CD14-positive monocyte (primary cell): ENCODE measurements around the gene USP43. TPM values are rescaled to one million over a fixed set of nuclear protein-coding genes. Genes with fewer than 3 reads are reported as not detected.

Experiments used
- DNase-seq, 3 donors: peaks; one replicate each; pipeline ENCODE4 v3.0.0-alpha.2; 2011 to 2022
- H2AFZ ChIP-seq: 2 replicates; pipeline ENCODE4 v1.6.0; 2012; ENCODE audit warnings: mild to moderate bottlenecking, low read depth, low read length, inconsistent platforms; ENCODE audit not compliant: insufficient read depth, poor library complexity, severe bottlenecking
- H3K27ac ChIP-seq, 2 donors: 1 replicate in 1 of 2; 2 replicates in 1 of 2; pipeline ENCODE4 v1.5.1; 2012 to 2013; ENCODE audit warnings: low read length in 2 of 2, control low read depth in 1 of 2, inconsistent platforms in 1 of 2, low read depth in 1 of 2, mild to moderate bottlenecking in 1 of 2
- H3K27me3 ChIP-seq, 2 donors: one replicate each; pipeline versions ENCODE4 v1.6.0 to v1.6.1; 2011 to 2013; ENCODE audit warnings: low read length in 2 of 2; ENCODE audit not compliant: control insufficient read depth in 2 of 2, insufficient read depth in 2 of 2
- H3K36me3 ChIP-seq, 2 donors: replicated peaks in 1 of 2; 1 replicate in 1 of 2; 2 replicates in 1 of 2; pipeline versions ENCODE4 v1.5.1 to v1.6.1; 2012 to 2013; ENCODE audit warnings: low read length in 2 of 2, control low read depth in 1 of 2, inconsistent platforms in 1 of 2, mild to moderate bottlenecking in 1 of 2; ENCODE audit not compliant: insufficient read depth in 2 of 2, control insufficient read depth in 1 of 2
- H3K4me1 ChIP-seq, 2 donors: 1 replicate in 1 of 2; 2 replicates in 1 of 2; pipeline versions ENCODE4 v1.5.1 to v1.6.1; 2012 to 2013; ENCODE audit warnings: low read length in 2 of 2, control low read depth in 1 of 2, inconsistent platforms in 1 of 2, mild to moderate bottlenecking in 1 of 2, moderate library complexity in 1 of 2; ENCODE audit not compliant: insufficient read depth in 2 of 2, control insufficient read depth in 1 of 2
- H3K4me2 ChIP-seq: replicated peaks from 2 replicates; pipeline ENCODE3; 2012; ENCODE audit warnings: low read length, moderate library complexity, mild to moderate bottlenecking; ENCODE audit not compliant: poor library complexity, severe bottlenecking; ENCODE audit errors: extremely low read depth
- H3K4me3 ChIP-seq, 3 experiments: fragments of 200-600 bp in 1 of 3; sonication (generic) in 1 of 3; replicated peaks in 1 of 3; 1 replicate in 2 of 3; 2 replicates in 1 of 3; pipeline ENCODE4 v1.5.1; 2011 to 2013; ENCODE audit warnings: low read length in 3 of 3, mild to moderate bottlenecking in 3 of 3, control low read depth in 2 of 3, low read depth in 2 of 3, inconsistent platforms in 1 of 3, moderate library complexity in 1 of 3
- H3K79me2 ChIP-seq: 2 replicates; pipeline ENCODE4 v1.6.0; 2012; ENCODE audit warnings: mild to moderate bottlenecking, control low read depth, inconsistent platforms, low read length, moderate library complexity; ENCODE audit not compliant: insufficient read depth
- H3K9ac ChIP-seq: 2 replicates; pipeline ENCODE4 v1.6.0; 2017; ENCODE audit warnings: low read length, mild to moderate bottlenecking; ENCODE audit not compliant: insufficient read depth, poor library complexity, severe bottlenecking
- H3K9me3 ChIP-seq, 2 donors: replicated peaks in 1 of 2; 1 replicate in 1 of 2; 2 replicates in 1 of 2; pipeline versions ENCODE4 v1.5.1 to v1.6.1; 2012 to 2013; ENCODE audit warnings: low read length in 2 of 2, control low read depth in 1 of 2; ENCODE audit not compliant: control insufficient read depth in 1 of 2, insufficient read depth in 1 of 2
- H4K20me1 ChIP-seq: 2 replicates; pipeline ENCODE4 v1.6.0; 2012; ENCODE audit warnings: mild to moderate bottlenecking, low read length, control low read depth, moderate library complexity; ENCODE audit not compliant: insufficient read depth
- H3K27ac Mint-ChIP-seq, 7 donors: one replicate each; pipeline ENCODE4 v1.8.0; 2020; ENCODE audit warnings: mild to moderate bottlenecking in 7 of 7, mixed read lengths in 7 of 7, moderate library complexity in 6 of 7, inconsistent platforms in 2 of 7
- H3K27me3 Mint-ChIP-seq, 3 donors: one replicate each; pipeline ENCODE4 v1.8.0; 2021 to 2022; ENCODE audit warnings: low read depth in 3 of 3, mild to moderate bottlenecking in 3 of 3, mixed read lengths in 3 of 3, moderate library complexity in 3 of 3, inconsistent platforms in 1 of 3
- H3K36me3 Mint-ChIP-seq, 2 donors: one replicate each; pipeline ENCODE4 v1.8.0; 2020; ENCODE audit warnings: mixed read lengths in 2 of 2, inconsistent platforms in 1 of 2, mild to moderate bottlenecking in 1 of 2
- H3K4me1 Mint-ChIP-seq: one replicate; pipeline ENCODE4 v1.8.0; 2020; ENCODE audit warnings: mild to moderate bottlenecking, mixed read lengths
- H3K4me3 Mint-ChIP-seq, 2 donors: one replicate each; pipeline ENCODE4 v1.8.0; 2020; ENCODE audit warnings: mild to moderate bottlenecking in 2 of 2, mixed read lengths in 2 of 2, moderate library complexity in 1 of 2
- H3K9me3 Mint-ChIP-seq, 7 donors: one replicate each; pipeline ENCODE4 v1.8.0; 2020 to 2022; ENCODE audit warnings: mixed read lengths in 7 of 7, mild to moderate bottlenecking in 6 of 7, moderate library complexity in 6 of 7, inconsistent platforms in 2 of 7
- WGBS: methylation state at CpG from one replicate; pipeline ENCODE4 v1.1.5; 2013; ENCODE audit warnings: missing lambda C conversion rate; ENCODE audit not compliant: insufficient coverage; 5-methylcytosine and 5-hydroxymethylcytosine counted together
- intact Hi-C, 2 donors: fragments of 100-400 bp; cut with micrococcal nuclease; formaldehyde crosslinking; loops; one replicate each; pipeline versions ENCODE4 v1.15.0 to v1.15.1; 2023
- polyA plus RNA-seq, 3 donors: library from polyadenylated mRNA; depleted of rRNA in 1 of 3; unstranded in 2 of 3; stranded (reverse) in 1 of 3; fragments of 300-500 nt in 2 of 3; fragments of >200 nt in 1 of 3; fragmentation: Illumina TruSeq in 2 of 3; gene quantifications; 1 replicate in 2 of 3; 2 replicates in 1 of 3; pipeline ENCODE4 v1.2.3, GENCODE V29; 2012 to 2021
- TF ChIP-seq, protein P1 (sequence below): fragments of 200-600 bp; IDR thresholded peaks from one replicate; pipeline ENCODE4 v1.8.0; 2022; ENCODE audit warnings: antibody characterized with exemption, mild to moderate bottlenecking

Gene USP43
- polyA plus RNA-seq, 3 donors, result 0.05 to 0.57 TPM; not detected in 1

DNA sequence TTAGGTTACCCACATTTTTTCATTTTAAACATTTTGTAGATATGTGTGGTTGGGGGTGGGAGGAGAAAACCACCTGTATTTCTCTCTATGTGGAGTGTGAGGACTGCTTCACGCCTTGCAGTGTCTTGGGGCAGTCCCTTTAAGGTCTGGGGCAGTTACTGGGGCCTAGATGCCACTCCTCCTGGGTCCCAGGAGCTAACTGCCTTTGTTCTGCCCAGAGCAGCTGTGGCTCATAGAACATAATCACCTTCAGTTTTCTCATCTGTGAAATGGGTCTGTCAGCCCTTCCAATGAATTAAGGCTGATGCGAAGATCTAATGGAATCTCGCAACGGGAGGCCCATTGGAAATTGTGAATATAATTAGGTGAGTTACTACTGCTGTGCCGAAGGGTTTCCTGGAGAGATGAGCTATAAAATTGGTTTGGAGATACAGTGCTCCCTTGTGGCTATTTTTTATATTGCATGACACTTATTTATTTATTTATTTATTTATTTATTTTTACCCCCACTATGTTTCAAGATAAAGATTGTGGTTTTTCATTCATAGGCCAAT lies 123.1 kb downstream of the USP43 start:
- DNase-seq, result peak in 1 of 3 donors; percentile 28
- intact Hi-C loops, result no loop called here
- H4K20me1 ChIP-seq, result no peaks in the 10 kb centered on the region
- no peak overlapping the region for H2AFZ ChIP-seq
- no peak overlapping the region for H3K9ac ChIP-seq
- no peaks in the 10 kb centered on the region for H3K4me1 Mint-ChIP-seq
- no peaks in the 10 kb centered on the region for H3K9me3 Mint-ChIP-seq
- no peak overlapping the region for H3K4me3 Mint-ChIP-seq
- no peaks in the 10 kb centered on the region for H3K36me3 Mint-ChIP-seq
- WGBS, result 35% methylated on average over 3 of the region's 5 CpGs
- TF ChIP-seq, protein P1, sequence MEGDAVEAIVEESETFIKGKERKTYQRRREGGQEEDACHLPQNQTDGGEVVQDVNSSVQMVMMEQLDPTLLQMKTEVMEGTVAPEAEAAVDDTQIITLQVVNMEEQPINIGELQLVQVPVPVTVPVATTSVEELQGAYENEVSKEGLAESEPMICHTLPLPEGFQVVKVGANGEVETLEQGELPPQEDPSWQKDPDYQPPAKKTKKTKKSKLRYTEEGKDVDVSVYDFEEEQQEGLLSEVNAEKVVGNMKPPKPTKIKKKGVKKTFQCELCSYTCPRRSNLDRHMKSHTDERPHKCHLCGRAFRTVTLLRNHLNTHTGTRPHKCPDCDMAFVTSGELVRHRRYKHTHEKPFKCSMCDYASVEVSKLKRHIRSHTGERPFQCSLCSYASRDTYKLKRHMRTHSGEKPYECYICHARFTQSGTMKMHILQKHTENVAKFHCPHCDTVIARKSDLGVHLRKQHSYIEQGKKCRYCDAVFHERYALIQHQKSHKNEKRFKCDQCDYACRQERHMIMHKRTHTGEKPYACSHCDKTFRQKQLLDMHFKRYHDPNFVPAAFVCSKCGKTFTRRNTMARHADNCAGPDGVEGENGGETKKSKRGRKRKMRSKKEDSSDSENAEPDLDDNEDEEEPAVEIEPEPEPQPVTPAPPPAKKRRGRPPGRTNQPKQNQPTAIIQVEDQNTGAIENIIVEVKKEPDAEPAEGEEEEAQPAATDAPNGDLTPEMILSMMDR, result peak; percentile 76
- no peak overlapping the region for H3K4me2 ChIP-seq
- H3K4me1 ChIP-seq, result no peaks in the 10 kb centered on the region
- no peak overlapping the region for H3K4me3 ChIP-seq
- H3K27me3 Mint-ChIP-seq, result peaks cover 9 to 13% (median 13%) of the 10 kb centered on the region in 3 donors
- H3K27ac Mint-ChIP-seq, result no peak overlapping the region
- H3K79me2 ChIP-seq, result no peaks in the 10 kb centered on the region
- no peak overlapping the region for H3K27ac ChIP-seq
- no peaks in the 10 kb centered on the region for H3K36me3 ChIP-seq
- no peaks in the 10 kb centered on the region for H3K9me3 ChIP-seq
- no peaks in the 10 kb centered on the region for H3K27me3 ChIP-seq

DNA sequence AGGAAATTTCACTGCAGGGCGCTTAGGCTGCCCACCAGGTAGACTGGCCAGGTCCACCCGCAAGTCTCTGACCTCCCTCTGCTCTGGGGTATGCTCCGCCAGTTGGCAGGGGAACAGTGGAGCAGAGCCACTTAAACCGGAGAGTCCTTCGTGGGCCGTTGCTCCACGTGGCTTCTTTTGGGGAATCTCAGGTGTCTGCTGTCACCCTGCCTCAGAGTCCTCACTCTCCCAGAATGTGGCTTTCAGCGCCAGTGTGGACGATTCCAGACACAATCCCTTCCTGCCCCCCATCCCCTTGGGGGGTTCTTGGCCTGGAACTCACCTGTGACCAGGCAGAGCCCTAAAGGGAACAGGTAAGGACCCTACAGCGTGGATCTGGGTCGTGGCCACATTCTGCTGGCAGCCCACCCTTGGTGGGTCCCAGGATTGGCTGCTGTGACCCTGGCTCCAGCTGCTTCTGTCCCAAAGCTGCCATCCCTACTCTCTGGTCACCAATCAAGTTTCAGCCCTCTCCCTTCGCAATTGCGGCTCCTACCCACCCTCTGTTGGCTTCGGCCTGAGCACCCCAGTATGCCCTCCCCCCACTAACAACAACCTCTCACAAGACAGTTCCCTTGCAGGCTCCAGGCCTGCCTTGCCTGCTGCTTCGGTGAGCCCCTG lies 123.8 kb downstream of the USP43 start:
- 92% methylated on average over 12 of the region's 15 CpGs for WGBS
- no peaks in the 10 kb centered on the region for H3K4me1 ChIP-seq

More for the DNA sequence above, 123.8 kb downstream of the USP43 start:
- Histone ChIP-seq H3K4me2 (no peak overlapping the region), H4K20me1 (no peaks in the 10 kb centered on the region), H3K36me3 (no peaks in the 10 kb centered on the region), H3K27ac (no peak overlapping the region), H3K27me3 (no peaks in the 10 kb centered on the region), H2AFZ (no peak overlapping the region), H3K79me2 (no peaks in the 10 kb centered on the region), H3K9me3 (no peaks in the 10 kb centered on the region), H3K9ac (no peak overlapping the region), H3K4me3 (no peak overlapping the region)
- no peak for DNase-seq
- Mint-ChIP-seq H3K4me3 (no peak overlapping the region), H3K36me3 (no peaks in the 10 kb centered on the region), H3K27me3 (peaks cover 9 to 14% (median 9%) of the 10 kb centered on the region in 3 donors), H3K4me1 (no peaks in the 10 kb centered on the region), H3K9me3 (no peaks in the 10 kb centered on the region), H3K27ac (no peak overlapping the region)
- TF ChIP-seq, protein P1, result no peak
- intact Hi-C loops, result no loop called here
